ENCODE results near the gene CIDEA.

The CIDEA gene

GRCh38 chr18:12302391-12303147, 48.4 kb downstream of the CIDEA start:
- DNase-seq: no peak

- no peak for DNase-seq
Observed at GRCh38 chr18:12304351-12305210, 50.4 kb downstream of the CIDEA start.

GRCh38 chr18:12305211-12305610, 51.0 kb downstream of the CIDEA start:
- no peak for DNase-seq

GRCh38 chr18:12305930-12306629, 51.9 kb downstream of the CIDEA start:
- no peak for DNase-seq

- no peak for DNase-seq
Observed at GRCh38 chr18:12306752-12307700, 52.9 kb downstream of the CIDEA start.

- no peak for DNase-seq
Observed at GRCh38 chr18:12307701-12308385, 53.7 kb downstream of the CIDEA start, which contains the start of gene TUBB6. Gene TUBB6 (plus strand): TSS chr18:12308241. CDS start chr18:12308293, 52 bp downstream.

- no peak for DNase-seq
Observed at GRCh38 chr18:12308386-12309100, 54.4 kb downstream of the CIDEA start.

- DNase-seq: no peak
Observed at GRCh38 chr18:12309683-12310198, 55.6 kb downstream of the CIDEA start.

GRCh38 chr18:12310762-12311161, 56.6 kb downstream of the CIDEA start:
- no peak for DNase-seq

GRCh38 chr18:12312976-12313375, 58.8 kb downstream of the CIDEA start:
- DNase-seq: no peak

GRCh38 chr18:12313530-12314245, 59.5 kb downstream of the CIDEA start:
- DNase-seq: no peak

- DNase-seq: no peak
Observed at GRCh38 chr18:12314591-12315305, 60.6 kb downstream of the CIDEA start.

GRCh38 chr18:12315490-12315889, 61.3 kb downstream of the CIDEA start:
- DNase-seq: no peak

GRCh38 chr18:12315911-12316310, 61.8 kb downstream of the CIDEA start:
- DNase-seq: no peak

- no peak for DNase-seq
Observed at GRCh38 chr18:12317664-12318333, 63.6 kb downstream of the CIDEA start.

- DNase-seq: no peak
Observed at GRCh38 chr18:12318334-12318697, 64.2 kb downstream of the CIDEA start.

- no peak for DNase-seq
Observed at GRCh38 chr18:12318857-12319256, 64.7 kb downstream of the CIDEA start.

- DNase-seq: no peak
Observed at GRCh38 chr18:12321333-12321732, 67.2 kb downstream of the CIDEA start.
